Subcutaneous adipose tissue (tissue), 4 donors: ENCODE data around the gene YEATS2. TPM values are rescaled to one million over a fixed set of nuclear protein-coding genes. Genes with fewer than 3 reads are reported as not detected.

Source experiments
- total RNA-seq, 4 donors: library from RNA; depleted of rRNA; stranded (reverse); fragments of >200 nt; gene quantifications; one replicate each; pipeline ENCODE4 v1.1.0, GENCODE V29; 2016
- TF ChIP-seq, protein P1 (sequence below): fragments of 450-650 bp; IDR thresholded peaks from one replicate; pipeline ENCODE4 v1.5.1; 2016; ENCODE audit warnings: low read depth, mild to moderate bottlenecking, control low read depth, antibody characterized with exemption, moderate library complexity

Gene YEATS2
- total RNA-seq, 4 donors from 2014 or later = 15.5 to 31.3 (median 20.4) TPM

DNA sequence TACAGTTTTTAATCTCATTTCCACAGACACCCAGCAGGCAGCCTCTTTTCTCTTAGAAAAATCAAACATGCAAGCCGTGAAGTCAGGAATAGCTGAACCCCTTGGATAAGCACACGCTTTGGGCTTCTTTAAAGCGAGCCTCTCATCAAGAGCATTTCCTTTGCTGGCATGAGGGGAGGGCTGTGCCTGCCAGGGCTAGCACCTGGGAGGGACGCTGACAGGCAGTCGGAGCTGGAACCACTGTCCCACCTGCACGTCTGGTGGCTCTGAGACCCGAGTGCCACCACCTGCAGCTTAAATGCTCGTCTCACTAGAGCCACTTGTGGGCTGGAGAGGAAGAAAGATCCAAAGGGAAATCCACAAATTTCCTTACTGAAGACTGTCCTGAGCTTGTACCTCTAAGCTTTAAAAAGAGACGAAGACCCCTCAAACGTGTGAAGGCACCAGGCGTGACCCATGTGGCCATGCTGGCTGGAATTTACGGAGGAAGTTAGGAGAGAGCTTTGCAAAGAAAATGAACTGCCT lies 118.4 kb downstream of the YEATS2 start:
- TF ChIP-seq, protein P1, sequence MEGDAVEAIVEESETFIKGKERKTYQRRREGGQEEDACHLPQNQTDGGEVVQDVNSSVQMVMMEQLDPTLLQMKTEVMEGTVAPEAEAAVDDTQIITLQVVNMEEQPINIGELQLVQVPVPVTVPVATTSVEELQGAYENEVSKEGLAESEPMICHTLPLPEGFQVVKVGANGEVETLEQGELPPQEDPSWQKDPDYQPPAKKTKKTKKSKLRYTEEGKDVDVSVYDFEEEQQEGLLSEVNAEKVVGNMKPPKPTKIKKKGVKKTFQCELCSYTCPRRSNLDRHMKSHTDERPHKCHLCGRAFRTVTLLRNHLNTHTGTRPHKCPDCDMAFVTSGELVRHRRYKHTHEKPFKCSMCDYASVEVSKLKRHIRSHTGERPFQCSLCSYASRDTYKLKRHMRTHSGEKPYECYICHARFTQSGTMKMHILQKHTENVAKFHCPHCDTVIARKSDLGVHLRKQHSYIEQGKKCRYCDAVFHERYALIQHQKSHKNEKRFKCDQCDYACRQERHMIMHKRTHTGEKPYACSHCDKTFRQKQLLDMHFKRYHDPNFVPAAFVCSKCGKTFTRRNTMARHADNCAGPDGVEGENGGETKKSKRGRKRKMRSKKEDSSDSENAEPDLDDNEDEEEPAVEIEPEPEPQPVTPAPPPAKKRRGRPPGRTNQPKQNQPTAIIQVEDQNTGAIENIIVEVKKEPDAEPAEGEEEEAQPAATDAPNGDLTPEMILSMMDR = no peak

DNA sequence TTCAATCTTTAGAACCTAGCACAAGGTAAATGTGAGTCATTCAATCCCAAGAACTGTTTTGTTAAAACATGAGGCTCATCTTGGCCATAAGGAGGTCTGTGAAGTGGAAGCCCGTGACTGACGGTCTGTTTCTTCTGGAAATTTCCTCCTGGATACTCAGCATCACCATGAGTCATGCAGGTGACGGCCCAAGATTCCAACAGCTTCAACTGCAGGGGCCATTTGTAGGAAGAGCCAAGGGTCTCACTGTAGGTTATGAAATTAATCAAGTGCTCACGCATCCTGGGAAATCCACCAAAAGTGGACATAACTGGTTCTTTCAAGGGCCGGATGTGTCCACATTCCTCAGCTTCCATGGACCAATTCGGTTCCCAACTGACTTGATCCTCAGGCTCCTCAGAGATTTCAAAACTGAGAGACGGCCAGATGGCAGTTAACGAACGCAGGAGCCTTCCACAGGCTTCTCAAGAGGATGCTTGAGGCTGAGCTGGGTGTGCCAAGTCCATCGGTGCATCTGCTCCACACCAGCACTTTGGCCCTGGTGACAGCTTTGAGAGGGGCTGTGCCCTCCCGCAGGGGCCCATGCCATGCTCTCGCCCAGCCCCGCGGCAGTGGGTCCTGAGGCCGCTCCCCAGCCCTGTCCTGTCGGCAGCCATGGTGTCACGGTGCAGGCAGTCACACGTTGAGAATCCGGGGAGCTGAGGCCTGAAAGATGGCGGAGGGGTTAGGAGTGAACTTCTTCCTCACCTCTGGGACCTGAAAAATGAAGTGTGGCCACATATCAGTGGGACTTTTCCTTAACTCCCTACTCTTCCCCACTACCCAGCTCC lies 119.3 kb downstream of the YEATS2 start:
- TF ChIP-seq, protein P1 = no peak

DNA sequence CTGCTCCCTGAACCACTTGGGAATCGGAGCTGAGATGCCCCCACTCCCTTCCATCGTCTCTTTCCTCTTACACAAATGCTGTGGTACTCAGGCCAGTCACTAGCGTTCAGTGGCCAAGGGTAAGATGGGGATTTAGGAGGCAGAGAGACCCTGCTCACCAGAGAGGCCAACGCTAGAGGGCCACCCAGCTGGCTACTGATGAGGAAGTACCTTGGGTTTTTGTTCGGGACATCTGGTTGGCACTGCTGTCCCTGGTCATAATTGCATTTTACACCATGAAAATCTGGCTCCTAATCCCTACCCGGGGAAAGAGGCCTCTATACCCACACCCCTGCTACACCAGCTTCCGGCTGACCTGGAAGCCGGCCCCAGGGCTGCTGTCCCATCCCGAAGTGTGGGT lies 120.0 kb downstream of the YEATS2 start:
- TF ChIP-seq, protein P1 = no peak

DNA sequence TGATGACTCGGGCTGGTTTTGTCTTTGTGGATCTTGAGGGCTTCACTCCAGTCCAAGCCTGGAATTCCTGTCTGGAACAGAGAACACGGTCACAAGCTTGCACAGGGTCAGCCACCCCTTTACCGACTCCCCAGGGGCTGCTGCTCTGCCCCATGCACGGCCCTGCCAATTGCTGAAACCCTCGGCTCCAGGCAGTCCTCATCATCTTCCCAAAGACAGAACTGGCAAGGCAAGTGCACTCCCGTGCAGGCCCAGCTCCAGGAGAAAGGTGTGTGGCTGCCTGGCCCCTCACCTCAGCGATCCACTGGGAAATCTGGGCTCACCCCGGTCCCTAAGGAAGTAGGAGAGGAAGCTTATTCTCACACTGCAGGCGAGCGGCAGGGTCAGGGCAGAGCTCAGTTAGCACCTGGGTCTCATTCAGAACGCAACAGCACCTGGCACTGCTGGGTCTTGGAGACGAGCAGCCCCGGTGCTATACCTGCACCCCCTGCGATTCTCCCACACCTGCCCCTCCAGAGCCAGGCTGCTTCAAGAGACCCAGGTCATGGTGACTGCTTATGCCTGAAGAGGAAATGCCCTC lies 120.5 kb downstream of the YEATS2 start:
- TF ChIP-seq, protein P1 = no peak

DNA sequence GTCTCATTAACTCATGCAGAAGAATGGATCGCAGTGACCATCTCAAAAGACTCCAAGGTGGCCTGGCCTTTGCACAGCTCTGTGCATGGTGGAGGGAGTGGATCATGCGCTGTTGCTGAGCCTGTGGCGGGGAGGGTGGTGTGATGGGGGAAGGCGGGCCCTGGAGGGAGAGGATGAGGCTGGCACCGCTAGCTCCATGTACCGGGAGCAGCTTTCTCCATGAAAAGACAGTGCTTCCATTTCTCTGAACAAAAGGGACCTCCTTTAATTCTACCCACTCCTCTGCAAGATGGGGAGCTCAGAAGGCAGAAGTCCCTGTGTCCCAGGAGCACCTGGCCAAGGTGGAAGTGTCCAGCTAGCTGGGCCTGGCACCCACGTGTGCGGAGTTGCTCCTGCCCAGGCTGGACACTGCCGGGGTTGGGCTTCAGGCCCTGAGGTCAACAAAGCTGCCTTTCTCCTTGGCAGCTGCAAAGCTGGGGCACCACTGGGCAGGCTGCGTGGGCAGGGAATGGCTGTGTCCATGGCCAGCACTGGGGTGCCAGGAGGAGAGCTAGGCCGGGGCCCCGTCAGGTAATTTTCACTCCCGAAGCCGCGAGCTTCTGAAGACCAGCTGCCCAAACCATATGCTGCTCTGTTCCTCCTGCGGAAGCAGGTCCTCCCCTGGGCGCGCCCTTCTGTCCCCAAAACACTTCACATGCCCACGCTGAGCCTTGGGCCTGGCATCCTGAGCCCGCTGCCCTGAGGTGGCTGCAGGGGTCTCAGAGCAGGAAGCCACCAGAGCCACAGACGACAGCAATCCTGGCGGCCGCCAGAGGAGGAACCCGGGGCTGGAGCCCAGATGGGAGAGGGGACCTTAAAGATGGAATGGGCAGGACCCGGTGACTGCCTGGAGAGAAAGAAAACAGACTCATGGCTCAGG lies 121.4 kb downstream of the YEATS2 start:
- TF ChIP-seq, protein P1 = no peak

DNA sequence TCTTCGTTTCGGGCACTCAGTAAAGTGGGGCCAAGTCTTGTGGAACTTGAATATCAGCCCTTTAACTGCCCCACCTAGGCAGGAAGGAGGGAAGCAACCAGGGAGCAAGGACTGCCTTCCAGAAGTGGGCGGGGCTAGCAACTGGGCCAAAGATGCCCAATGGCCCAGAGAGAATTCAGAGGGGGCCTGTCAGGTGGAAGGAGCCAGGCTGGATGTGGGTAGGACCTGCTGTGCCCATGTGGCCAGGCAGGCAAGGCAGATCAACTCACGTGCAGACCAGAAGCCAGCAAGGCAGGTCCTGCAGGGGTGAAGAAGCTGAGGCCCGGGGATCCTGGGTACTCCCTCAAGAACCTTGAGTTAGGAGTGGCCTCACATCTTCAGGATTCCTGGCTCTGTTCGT lies 122.2 kb downstream of the YEATS2 start:
- TF ChIP-seq, protein P1 = no peak

DNA sequence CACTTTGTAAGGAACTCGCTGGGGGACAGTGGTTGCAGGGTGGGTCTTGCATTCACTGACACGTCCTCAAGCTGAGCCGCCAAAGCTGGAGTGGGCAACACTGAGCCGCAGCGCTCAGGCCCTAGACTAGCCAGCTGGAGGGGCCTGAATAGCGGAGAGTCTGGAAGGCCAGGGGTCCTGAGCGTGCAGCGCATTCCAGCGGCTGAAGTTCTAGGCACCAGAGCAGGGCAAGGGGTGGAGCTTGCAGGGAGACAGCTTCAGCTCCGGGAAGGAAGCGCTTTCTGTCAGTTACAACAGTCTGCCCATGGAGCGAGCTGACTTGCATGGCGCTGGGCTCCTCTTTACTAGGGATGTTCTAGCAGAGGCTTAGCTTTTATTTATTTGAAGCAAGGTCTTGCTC lies 125.0 kb downstream of the YEATS2 start:
- TF ChIP-seq, protein P1 = no peak
